H1 (cell line): ENCODE measurements around the gene KRCC1. TPM values are rescaled to one million over a fixed set of nuclear protein-coding genes. Genes with fewer than 3 reads are reported as not detected.

Source experiments
- CTCF ChIA-PET: fragments of 300-600 bp; sonication (Branson Sonifier 250); formaldehyde crosslinking; loops from one replicate; lab custom pipeline; 2021; ENCODE audit not compliant: partially characterized antibody; lab: Charles Lee
- POLR2A ChIA-PET: fragments of 300-600 bp; sonication (Branson Sonifier 250); formaldehyde crosslinking; loops from one replicate; lab custom pipeline; 2021; ENCODE audit warnings: inconsistent platforms; ENCODE audit not compliant: partially characterized antibody; lab: Charles Lee
- DNase-seq, 2 experiments: peaks; one replicate each; pipeline versions ENCODE4 v3.0.0 to v3.0.0-alpha.2; 2010 to 2022; ENCODE audit warnings: low spot score in 2 of 2, low read depth in 1 of 2, mixed read lengths in 1 of 2
- FAIRE-seq: peaks from 2 replicates; lab custom pipeline; 2011; peaks lifted over from hg19 to GRCh38; lab: Jason Lieb, UNC
- H2AFZ ChIP-seq: 2 replicates; pipeline ENCODE4 v1.8.1; 2012; ENCODE audit warnings: low read length, inconsistent platforms
- H2AK5ac ChIP-seq: 2 replicates; pipeline ENCODE4 v1.6.1; 2013; ENCODE audit warnings: low read depth, low read length
- H2BK120ac ChIP-seq: replicated peaks from 2 replicates; pipeline ENCODE3; 2013; ENCODE audit warnings: low read depth, low read length, inconsistent platforms
- H2BK12ac ChIP-seq: 2 replicates; pipeline ENCODE4 v1.6.1; 2013; ENCODE audit warnings: low read depth, low read length
- H2BK15ac ChIP-seq: 2 replicates; pipeline ENCODE4 v1.6.1; 2013; ENCODE audit warnings: low read length
- H2BK20ac ChIP-seq: 2 replicates; pipeline ENCODE4 v1.6.1; 2013; ENCODE audit warnings: low read length
- H2BK5ac ChIP-seq: 2 replicates; pipeline ENCODE4 v1.6.1; 2013; ENCODE audit warnings: low read depth, low read length
- H3K14ac ChIP-seq: 2 replicates; pipeline ENCODE4 v1.6.1; 2013; ENCODE audit warnings: inconsistent platforms; ENCODE audit not compliant: insufficient read length
- H3K18ac ChIP-seq: 2 replicates; pipeline ENCODE4 v1.6.1; 2013; ENCODE audit warnings: low read length; ENCODE audit errors: extremely low read depth
- H3K23ac ChIP-seq: 2 replicates; pipeline ENCODE4 v1.6.1; 2013; ENCODE audit warnings: inconsistent platforms; ENCODE audit not compliant: insufficient read length
- H3K23me2 ChIP-seq: 2 replicates; pipeline ENCODE4 v1.6.1; 2013; ENCODE audit warnings: low read depth, low read length
- H3K27ac ChIP-seq: 2 replicates; pipeline ENCODE4 v1.6.1; 2011; ENCODE audit warnings: low read depth, low read length, inconsistent platforms
- H3K27me3 ChIP-seq, 4 experiments: replicated peaks in 1 of 4; 1 replicate in 1 of 4; 2 replicates in 3 of 4; pipeline versions ENCODE4 v1.6.1 to v1.8.1; 2011 to 2013; ENCODE audit warnings: low read length in 3 of 4, mild to moderate bottlenecking in 3 of 4, inconsistent platforms in 2 of 4, mixed read lengths in 2 of 4, moderate library complexity in 1 of 4; ENCODE audit not compliant: control insufficient read depth in 3 of 4, insufficient read depth in 3 of 4; ENCODE audit errors: extremely low read depth in 1 of 4
- H3K36me3 ChIP-seq, 4 experiments: 2 replicates each; pipeline versions ENCODE4 v1.6.1 to v1.8.1; 2011 to 2013; ENCODE audit warnings: mild to moderate bottlenecking in 4 of 4, low read length in 3 of 4, moderate library complexity in 2 of 4, control low read depth in 1 of 4, inconsistent platforms in 1 of 4; ENCODE audit not compliant: insufficient read depth in 4 of 4, control insufficient read depth in 2 of 4
- H3K4ac ChIP-seq: replicated peaks from 2 replicates; pipeline ENCODE3; 2013; ENCODE audit warnings: low read length, low read depth, mixed read lengths, inconsistent platforms; ENCODE audit not compliant: insufficient read length
- H3K4me1 ChIP-seq, 4 experiments: replicated peaks in 1 of 4; 1 replicate in 1 of 4; 2 replicates in 3 of 4; pipeline versions ENCODE4 v1.6.1 to v1.8.1; 2011 to 2013; ENCODE audit warnings: low read length in 3 of 4, inconsistent platforms in 2 of 4, mixed read lengths in 1 of 4; ENCODE audit not compliant: insufficient read depth in 4 of 4, control insufficient read depth in 3 of 4
- H3K4me2 ChIP-seq, 2 experiments: 2 replicates each; pipeline versions ENCODE4 v1.6.1 to v1.8.1; 2011 to 2013; ENCODE audit warnings: low read depth in 2 of 2, low read length in 2 of 2, control low read depth in 1 of 2, inconsistent platforms in 1 of 2, mild to moderate bottlenecking in 1 of 2; ENCODE audit not compliant: insufficient read depth in 1 of 2
- H3K4me3 ChIP-seq, 4 experiments: fragments of 200-600, 300-600 bp in 1 of 4; sonication (generic), shearing (Covaris generic), sonication (Bioruptor Twin) in 1 of 4; 2 replicates each; pipeline versions ENCODE4 v1.5.1 to v1.8.1; 2011 to 2016; ENCODE audit warnings: low read length in 4 of 4, low read depth in 3 of 4, control low read depth in 2 of 4, inconsistent platforms in 2 of 4, mild to moderate bottlenecking in 2 of 4, mixed read lengths in 1 of 4, moderate library complexity in 1 of 4; ENCODE audit not compliant: insufficient read depth in 2 of 4; ENCODE audit errors: extremely low read depth in 1 of 4
- H3K56ac ChIP-seq: replicated peaks from 2 replicates; pipeline ENCODE3; 2013; ENCODE audit warnings: low read depth, mild to moderate bottlenecking, mixed read lengths, low read length, inconsistent platforms; ENCODE audit not compliant: insufficient read length
- H3K79me1 ChIP-seq: 2 replicates; pipeline ENCODE4 v1.6.1; 2013; ENCODE audit warnings: low read depth, low read length, control low read depth
- H3K79me2 ChIP-seq, 2 experiments: 2 replicates each; pipeline versions ENCODE4 v1.6.1 to v1.8.1; 2012 to 2013; ENCODE audit warnings: low read length in 2 of 2, mild to moderate bottlenecking in 2 of 2, inconsistent platforms in 1 of 2; ENCODE audit not compliant: insufficient read depth in 2 of 2, control insufficient read depth in 1 of 2
- H3K9ac ChIP-seq, 4 experiments: replicated peaks in 1 of 4; 1 replicate in 1 of 4; 2 replicates in 3 of 4; pipeline versions ENCODE4 v1.6.1 to v1.8.1; 2011 to 2013; ENCODE audit warnings: low read depth in 3 of 4, low read length in 3 of 4, control low read depth in 2 of 4, mild to moderate bottlenecking in 2 of 4, moderate library complexity in 2 of 4, inconsistent platforms in 1 of 4; ENCODE audit errors: extremely low read depth in 1 of 4
- H3K9me3 ChIP-seq, 2 experiments: 2 replicates each; pipeline versions ENCODE4 v1.6.1 to v1.8.1; 2012 to 2013; ENCODE audit warnings: mild to moderate bottlenecking in 2 of 2, moderate library complexity in 2 of 2, control low read depth in 1 of 2, inconsistent platforms in 1 of 2, low read depth in 1 of 2, low read length in 1 of 2, mixed read lengths in 1 of 2; ENCODE audit not compliant: insufficient read depth in 2 of 2
- H4K20me1 ChIP-seq, 2 experiments: replicated peaks in 1 of 2; 2 replicates each; pipeline versions ENCODE3 to v1.8.1; 2011 to 2013; ENCODE audit warnings: inconsistent platforms in 2 of 2, low read length in 2 of 2, mild to moderate bottlenecking in 1 of 2; ENCODE audit not compliant: insufficient read depth in 2 of 2, control insufficient read depth in 1 of 2
- H4K5ac ChIP-seq: 2 replicates; pipeline ENCODE4 v1.6.1; 2013; ENCODE audit warnings: low read length, low read depth, mixed read lengths, inconsistent platforms; ENCODE audit not compliant: insufficient read length
- H4K8ac ChIP-seq: 2 replicates; pipeline ENCODE4 v1.8.0; 2013; ENCODE audit warnings: mild to moderate bottlenecking, moderate library complexity, low read length, inconsistent platforms; ENCODE audit not compliant: insufficient read depth; ENCODE audit errors: extremely low read depth
- H4K91ac ChIP-seq: replicated peaks from 2 replicates; pipeline ENCODE3; 2013; ENCODE audit warnings: low read length, mixed read lengths, inconsistent platforms; ENCODE audit not compliant: insufficient read length
- ASH2L ChIP-seq: fragments of 200-600, 300-600 bp; sonication (generic); IDR thresholded peaks from one replicate; pipeline ENCODE4 v1.7.1; 2017; ENCODE audit warnings: low read length
- SAP30 ChIP-seq: fragments of 300-600 bp; sonication (generic); IDR thresholded peaks from 2 replicates; pipeline ENCODE4 v1.7.1; 2012; ENCODE audit warnings: low read length, moderate library complexity, mild to moderate bottlenecking, inconsistent platforms; ENCODE audit not compliant: insufficient read depth, insufficient replicate concordance
- WGBS, 2 experiments: shearing (Covaris generic) in 1 of 2; methylation state at CpG; one replicate each; pipeline versions ENCODE4 v1.1.6 to v1.1.7; 2013 to 2015; ENCODE audit warnings: low lambda C conversion rate in 2 of 2, mixed read lengths in 2 of 2, inconsistent platforms in 1 of 2, low coverage in 1 of 2, missing lambda C conversion rate in 1 of 2; ENCODE audit not compliant: insufficient replicate concordance in 2 of 2, insufficient coverage in 1 of 2, insufficient read length in 1 of 2; ENCODE audit errors: extremely low coverage in 1 of 2, missing lambda C conversion rate in 1 of 2; 5-methylcytosine and 5-hydroxymethylcytosine counted together
- polyA plus RNA-seq, 7 experiments: library from polyadenylated mRNA; depleted of rRNA in 3 of 7; stranded (reverse) in 5 of 7; unstranded in 2 of 7; fragments of >200 nt in 5 of 7; fragments of 200-250 nt in 2 of 7; gene quantifications; 1 replicate in 5 of 7; 2 replicates in 1 of 7; 4 replicates in 1 of 7; pipeline versions ENCODE4 v1.2.1 to v1.2.3, GENCODE V29; 2011 to 2013; ENCODE audit warnings: missing spikeins in 2 of 7, mixed read lengths in 2 of 7
- total RNA-seq: library from RNA; stranded (reverse); fragmentation: NEBNext Ultra II Directional; extraction: Animal tissue kit (Norgen Biotek cat#: 25700); gene quantifications from 2 replicates; pipeline ENCODE4 v1.2.1, GENCODE V29; 2021

The KRCC1 gene
- total and polyA plus RNA-seq, 2 of the 8 experiments (the other 6 are each of a cell fraction or from before 2014, with no cell fraction given) = 5.1 to 8.5 TPM

DNA sequence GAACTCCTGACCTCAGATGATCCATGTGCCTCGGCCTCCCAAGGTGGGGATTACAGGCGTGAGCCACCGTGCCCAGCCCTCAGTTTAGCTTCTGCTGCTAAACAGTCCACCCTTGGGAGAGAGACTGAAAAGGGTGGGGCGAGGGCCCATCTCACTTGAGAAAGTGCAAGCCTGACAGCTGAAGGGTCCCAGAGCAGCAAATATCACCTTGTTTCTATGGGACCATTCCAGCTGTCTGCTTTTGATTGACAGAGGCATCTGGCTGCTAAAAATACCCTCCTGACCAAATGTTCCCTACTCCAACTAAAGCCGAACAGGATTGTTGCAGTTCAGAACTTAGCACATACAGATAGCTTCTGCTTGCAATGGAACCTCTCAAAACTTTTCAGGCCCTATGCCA, 11.6 kb upstream of the KRCC1 start:
- Histone ChIP-seq H3K36me3 (no peaks in the 10 kb centered on the region), H3K14ac (no peak overlapping the region), H3K27ac (no peak overlapping the region), H4K5ac (no peak overlapping the region), H2BK5ac (no peak overlapping the region), H3K4me1 (peaks cover 0 to 11% (median 0%) of the 10 kb centered on the region in 4 experiments; a peak in 1 of 7 replicates), H2AK5ac (no peak overlapping the region), H3K23ac (no peak overlapping the region), H2BK15ac (no peak overlapping the region), H4K8ac (no peak overlapping the region), H3K23me2 (no peaks in the 10 kb centered on the region), H3K4me3 (no peak overlapping the region), H3K9me3 (no peaks in the 10 kb centered on the region), H3K27me3 (no peaks in the 10 kb centered on the region), H3K4ac (no peak overlapping the region), H4K20me1 (no peaks in the 10 kb centered on the region), H2BK12ac (no peak overlapping the region), H3K9ac (no peak overlapping the region), H3K79me1 (no peaks in the 10 kb centered on the region), H4K91ac (no peak overlapping the region), H2AFZ (0 out of 2 replicates have a peak overlapping the region, but pooled peaks have one; percentile 62), H2BK20ac (no peak overlapping the region), H3K18ac (no peak overlapping the region), H3K79me2 (no peaks in the 10 kb centered on the region), H3K4me2 (no peak overlapping the region), H2BK120ac (no peak overlapping the region), H3K56ac (no peak overlapping the region)
- FAIRE-seq (no peak), DNase-seq (no peak)
- TF ChIP-seq SAP30 (no peak), ASH2L (no peak)
- ChIA-PET CTCF (interaction anchor here (0.7 to 2.1 kb wide), 3 partner anchors 14 to 93 kb away, joined by 3 to 6 read pairs (median 3); no protein-coding TSS in a partner anchor), POLR2A (no interaction called here)
- 88% methylated on average over 5 of the region's 5 CpGs; no CpG with 5 or more reads in 1 of the 2 experiments for WGBS, 2 experiments
